Stimulated activated CD4-positive, alpha-beta T cell treated with anti-CD3 and anti-CD28 coated beads, TNF-alpha, amount 100 ng/mL, for 24 hours (primary cell): Measurements from ENCODE around the gene PAX2.

ENCODE experiments used
- DNase-seq, 3 experiments: peaks; one replicate each; pipeline ENCODE4 v3.0.0-alpha.2; 2020; ENCODE audit warnings: low read depth in 3 of 3

Gene PAX2

DNA sequence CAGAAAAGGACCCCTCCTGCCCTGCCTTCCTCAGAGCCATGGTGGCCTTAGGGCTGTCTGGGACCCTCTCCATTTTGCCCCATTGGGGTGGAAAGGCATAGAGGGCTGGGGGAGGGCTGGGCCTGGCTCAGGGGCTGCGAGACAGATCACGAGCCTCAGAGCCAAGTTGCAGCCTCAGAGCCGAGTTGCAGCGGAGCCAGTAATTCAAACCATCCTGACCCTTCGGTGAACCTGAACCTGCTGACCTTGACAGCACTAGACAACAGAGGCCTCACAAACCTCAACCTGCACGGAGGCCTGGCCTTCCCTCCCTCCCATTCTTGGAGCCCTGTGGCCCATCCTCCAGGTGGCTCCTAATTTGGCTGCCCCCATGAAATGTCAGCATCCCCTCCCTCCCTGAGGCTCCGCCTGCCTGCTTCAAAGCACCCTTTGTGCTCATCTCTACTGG is 45.4 kb downstream of the PAX2 start:
- DNase-seq: no peak

DNA sequence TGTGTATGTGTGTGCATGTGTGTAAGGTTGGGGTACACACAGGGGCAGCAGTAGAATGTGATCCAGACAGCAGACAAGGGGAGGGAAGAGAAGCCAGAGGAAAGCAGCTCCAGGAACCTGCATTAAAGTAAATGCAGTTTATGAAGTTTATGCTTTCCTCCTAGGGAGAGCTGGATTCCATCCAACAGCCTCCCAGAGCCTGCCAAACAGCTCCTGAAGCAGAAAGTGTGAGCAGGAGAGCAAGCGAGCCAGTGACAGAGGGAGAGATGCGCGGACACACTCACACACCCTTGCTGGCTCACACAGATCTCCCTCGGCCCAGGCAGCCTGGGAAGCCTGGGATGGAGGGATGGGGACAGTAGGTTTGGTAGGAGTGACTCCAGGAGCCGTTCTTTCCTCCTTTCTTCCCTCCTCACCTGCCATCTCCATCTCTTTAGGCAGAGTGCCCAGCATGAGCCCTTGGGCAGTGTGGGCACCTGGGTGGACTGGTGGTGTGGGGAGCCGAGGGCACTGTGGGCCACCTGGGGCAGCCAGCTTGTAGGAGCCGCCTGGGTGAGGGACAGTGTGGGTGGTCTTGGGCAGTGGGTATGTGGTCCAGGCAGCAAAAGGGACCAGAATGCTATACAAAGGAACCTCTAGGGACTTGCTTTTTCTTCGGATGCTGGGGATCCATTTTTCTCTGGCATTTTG is 46.1 kb downstream of the PAX2 start:
- DNase-seq: no peak

DNA sequence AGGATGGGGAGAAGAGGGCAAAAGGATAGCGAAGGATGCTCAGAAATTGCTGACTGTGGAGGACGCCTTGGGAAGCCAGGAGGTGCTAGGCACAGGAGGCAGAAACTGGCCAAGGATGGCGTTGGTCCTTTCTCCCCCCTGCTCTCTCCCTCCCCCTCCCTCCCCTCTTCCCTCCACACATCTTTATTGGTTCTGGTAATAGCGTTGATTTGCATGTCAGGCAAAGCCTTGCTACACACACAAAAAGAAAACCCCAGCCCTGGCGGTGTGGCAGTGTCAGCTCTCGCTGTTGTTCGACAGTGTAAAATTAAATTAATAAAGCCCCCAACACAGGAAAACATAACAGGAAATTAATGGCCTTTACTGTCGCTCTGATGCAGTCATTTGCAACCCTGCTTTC is 47.2 kb downstream of the PAX2 start:
- DNase-seq: no peak

DNA sequence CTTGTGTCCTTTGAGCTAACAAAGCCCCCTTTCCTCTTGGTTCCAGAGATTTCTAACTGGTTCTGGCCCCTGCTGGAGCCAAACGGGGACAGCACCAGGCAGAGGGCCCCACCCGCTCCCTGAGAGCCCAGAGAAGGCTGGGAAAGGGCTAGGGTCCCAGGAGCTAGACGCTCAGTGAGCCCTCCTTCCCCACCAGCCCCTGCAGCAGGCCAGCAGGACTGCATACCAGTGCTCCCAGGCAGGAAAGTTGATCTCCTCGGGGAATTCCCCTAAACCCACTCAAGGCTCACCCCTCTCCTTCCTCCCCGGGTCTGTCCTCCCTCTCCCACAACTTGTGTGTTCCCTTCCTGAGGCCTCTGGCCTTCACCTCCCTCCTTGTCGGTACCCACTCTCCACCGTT is 47.7 kb downstream of the PAX2 start:
- no peak for DNase-seq

DNA sequence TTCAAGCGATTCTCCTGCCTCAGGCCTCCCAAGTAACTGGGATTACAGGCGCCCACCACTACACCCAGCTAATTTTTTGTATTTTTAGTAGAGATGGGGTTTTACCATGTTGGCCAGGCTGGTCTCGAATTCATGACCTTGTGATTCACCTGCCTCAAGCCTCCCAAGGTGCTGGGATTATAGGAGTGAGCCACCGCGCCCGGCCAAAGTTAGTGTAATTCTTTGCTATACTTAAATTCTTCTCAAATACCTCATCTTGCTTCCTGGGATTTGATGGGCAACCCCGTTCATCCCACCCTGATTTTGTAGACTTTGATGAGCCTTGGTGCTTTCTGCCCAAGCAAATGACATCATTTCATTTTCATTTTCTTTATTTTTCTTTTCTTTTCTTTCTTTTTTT is 54.5 kb downstream of the PAX2 start:
- no peak for DNase-seq

DNA sequence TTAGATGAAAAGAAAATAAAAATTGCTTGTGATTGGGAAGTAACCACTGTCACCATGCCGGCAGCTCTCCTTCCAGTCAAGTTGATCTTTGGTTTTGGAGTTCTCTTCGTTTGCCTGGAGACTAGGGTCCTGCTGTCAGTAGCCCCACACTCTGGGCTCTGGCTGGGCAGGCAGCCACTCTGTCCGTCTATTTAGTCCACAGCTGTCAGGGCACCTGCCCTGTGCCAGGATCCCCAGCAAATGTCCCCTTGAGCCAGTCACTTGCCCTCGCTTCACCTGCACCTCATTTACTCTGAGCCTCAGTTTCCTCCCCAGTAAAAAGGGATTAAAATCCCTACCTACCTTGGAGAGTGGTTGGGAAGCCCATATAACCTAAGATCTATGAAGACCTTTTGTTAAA is 55.5 kb downstream of the PAX2 start:
- no peak for DNase-seq

DNA sequence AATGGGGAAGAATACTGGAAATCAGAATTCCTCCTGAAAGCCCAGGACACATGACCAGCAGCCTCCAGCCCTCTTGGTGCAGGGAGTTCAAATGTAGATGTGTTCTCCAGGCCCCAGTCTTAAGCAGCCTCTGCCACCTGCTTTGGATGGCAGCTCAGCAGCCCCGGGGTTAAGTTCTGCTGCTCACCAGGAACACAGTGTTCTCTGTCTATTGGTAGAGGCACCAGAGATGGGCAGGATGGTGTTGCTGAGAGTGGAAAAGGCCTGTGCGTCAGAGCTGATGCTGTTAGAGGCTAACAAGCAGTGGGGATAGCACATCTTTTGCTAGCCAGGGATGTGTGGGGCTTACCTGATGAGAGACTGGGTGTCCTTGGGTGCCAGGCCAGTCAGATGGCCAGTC is 56.8 kb downstream of the PAX2 start:
- DNase-seq: no peak

DNA sequence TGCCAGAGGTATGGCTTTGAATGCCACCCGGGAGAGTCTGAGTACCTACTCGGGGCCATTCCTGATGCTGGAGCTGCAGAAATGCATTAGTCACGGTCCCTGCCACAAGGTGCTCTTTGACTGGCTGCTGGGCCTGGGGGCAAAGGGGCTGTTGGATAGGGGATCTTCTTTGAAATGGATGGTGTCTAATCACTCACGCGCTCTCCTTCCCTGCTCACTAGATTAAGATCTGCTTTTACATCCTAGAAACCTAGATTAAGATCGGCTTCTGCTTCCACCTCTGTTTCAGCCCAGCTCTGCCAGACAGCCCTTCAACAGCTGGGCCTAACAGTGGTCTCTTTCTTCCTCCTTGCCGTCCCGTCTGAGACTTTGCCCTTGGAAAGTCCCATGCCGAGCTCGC is 57.2 kb downstream of the PAX2 start:
- DNase-seq: no peak

DNA sequence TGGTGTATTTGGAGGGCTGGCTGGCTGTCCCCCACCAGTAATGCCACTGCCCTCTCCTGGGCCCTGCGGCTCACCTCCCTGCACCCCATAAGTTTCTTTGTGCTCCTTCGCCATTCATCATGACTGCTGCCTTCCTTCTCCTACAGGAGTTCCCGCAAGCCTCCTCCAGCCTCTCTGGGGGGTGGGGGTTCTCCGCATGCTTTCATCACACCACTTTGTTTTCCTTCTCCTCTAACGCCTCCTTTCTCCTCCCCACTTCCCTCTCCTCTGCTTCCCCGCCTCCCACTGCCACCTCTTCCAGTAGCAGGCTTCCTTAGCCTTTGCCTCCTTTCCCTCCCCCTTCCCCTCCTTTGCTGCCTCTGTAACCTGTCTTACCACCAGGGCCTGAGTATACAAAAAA is 58.1 kb downstream of the PAX2 start:
- no peak for DNase-seq

DNA sequence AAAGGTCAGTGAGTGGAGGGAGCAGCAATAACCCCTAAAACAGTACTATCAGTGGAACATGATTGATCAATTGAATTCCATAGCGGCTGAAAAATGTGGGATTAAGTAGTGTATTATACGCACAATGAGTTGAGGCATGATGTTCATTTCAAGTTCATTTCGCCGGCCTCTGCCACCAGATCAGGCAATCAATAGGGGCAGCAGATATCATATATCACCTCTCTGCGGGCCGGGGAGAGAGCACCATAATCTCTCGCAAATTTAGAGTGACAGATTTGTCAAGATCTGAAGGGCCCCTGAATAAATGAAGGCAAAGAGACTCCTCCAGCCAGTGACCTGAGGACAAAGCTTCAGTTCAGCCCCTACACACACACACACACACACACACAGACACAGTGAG is 58.5 kb downstream of the PAX2 start:
- no peak for DNase-seq

DNA sequence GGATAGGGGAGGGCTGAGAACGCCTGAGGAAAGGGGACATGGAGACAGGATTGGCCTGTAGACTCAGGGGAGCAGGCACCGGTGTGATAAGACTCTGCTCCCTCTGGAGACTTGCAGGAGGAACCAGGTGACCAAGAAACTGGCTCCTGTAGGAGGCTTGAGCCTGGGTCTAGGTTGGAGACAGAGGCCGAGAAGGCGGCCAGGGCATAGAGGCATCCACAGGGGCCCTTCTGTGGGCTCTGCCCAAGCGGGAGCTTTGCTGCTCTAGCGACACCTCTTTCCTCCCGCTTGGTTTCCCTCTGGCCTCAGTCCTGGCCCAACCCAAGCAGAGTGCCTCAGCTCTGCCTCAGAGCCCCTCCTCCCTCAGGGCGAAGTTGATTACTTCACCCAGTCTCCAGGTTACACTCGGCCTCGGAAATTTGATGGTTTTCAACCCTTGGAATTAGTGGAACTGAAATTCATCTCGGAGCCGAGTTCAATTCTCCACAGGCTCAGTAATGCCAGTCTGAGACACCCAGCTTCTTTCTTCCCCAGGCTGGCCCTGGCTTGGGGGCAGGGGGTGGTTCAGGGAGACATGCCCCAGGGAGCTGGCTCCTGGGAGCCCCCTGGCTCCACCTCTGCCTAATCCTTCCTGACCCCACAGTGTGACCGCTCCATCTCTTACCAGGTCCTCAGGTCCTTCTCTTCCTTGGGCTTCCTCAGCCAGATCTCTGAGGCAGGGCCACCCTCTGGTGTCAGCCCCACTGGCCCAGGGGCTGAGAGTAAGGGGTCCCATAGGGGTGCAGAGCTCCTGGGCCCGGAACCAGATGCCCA is 60.4 kb downstream of the PAX2 start:
- DNase-seq: no peak

DNA sequence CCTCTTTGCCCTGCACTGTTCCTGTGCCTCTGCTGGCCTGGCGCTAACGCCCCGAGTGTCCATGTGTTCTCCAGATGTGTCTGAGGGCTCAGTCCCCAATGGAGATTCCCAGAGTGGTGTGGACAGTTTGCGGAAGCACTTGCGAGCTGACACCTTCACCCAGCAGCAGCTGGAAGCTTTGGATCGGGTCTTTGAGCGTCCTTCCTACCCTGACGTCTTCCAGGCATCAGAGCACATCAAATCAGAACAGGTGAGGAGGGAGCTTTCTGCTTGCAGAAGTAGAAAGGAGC is 60.9 kb downstream of the PAX2 start:
- DNase-seq: no peak

DNA sequence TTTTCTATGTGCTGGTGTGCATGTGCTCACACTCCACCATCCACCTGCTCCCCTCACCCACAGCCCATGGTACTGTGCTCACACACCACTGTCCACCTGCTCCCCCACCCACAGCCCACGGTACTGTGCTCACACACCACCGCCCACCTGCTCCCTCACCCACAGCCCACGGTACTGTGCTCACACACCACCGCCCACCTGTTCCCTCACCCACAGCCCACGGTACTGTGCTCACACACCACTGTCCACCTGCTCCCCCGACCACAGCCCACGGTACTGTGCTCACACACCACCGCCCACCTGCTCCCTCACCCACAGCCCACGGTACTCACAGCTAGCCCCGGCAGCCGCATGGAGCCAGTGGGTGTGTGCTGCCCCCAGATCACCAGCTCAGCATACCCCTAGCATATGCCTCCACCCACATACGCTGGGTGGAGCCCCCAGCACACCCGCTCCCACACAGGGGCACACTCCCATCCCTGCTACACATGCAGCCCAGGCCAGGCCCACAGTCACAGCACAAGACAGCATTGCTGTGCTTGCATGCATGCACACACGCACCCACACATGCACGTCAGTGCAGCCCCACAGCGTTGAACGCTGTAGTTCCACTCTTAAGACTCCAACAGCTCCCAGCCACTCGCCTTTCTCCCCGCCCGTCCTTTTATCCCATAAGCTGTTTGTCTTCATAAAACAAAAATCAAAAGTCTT is 62.0 kb downstream of the PAX2 start:
- no peak for DNase-seq

DNA sequence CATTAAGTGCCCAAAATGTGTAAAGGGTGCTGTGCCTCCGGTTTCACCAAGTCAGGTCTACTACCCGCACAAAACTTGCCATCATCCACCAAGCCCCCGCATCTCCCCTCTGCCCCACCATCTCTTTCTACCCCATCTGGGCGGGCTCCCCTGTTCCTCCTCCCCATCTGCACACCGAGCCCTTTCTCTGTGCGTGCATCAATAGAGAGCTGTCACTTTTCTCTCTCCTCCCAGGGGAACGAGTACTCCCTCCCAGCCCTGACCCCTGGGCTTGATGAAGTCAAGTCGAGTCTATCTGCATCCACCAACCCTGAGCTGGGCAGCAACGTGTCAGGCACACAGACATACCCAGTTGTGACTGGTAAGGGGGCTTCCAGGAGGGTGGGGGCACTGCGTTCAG is 63.5 kb downstream of the PAX2 start:
- no peak for DNase-seq

DNA sequence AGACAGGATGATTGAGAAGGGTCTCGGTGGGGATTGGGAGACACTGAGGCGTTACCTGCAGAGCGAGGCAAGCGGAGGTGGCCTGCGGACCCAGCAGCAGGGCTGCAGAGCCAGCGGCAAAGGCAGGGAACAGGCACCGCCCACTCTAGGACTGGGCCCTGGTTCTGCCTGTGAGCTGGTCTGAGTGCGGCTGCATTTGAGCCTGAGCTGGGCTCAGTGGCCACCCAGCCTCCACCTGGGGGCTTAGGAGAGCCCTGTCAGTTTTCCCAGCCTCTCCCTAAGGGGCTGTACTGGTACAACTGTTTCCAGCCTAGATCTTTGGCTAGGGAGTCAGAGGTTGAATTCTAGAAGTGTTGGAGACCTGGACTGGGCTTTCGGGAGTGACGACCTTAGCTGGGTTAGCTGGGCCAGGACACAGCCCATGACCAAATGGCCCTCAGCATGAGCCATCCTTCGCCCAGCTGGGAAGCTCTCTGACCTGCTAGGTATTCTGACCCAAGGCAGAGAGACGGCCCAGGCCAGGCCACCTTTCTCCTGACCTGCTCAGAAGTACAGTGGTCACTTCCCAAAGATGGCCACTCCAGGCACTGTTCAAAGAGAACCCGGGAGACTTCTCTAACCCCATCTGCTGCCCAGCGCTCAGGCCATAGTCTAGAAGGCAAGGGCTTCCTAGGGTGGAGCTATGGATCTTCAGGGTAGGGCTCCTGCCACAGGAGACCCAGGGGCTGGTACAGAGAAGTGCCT is 64.9 kb downstream of the PAX2 start:
- no peak for DNase-seq

DNA sequence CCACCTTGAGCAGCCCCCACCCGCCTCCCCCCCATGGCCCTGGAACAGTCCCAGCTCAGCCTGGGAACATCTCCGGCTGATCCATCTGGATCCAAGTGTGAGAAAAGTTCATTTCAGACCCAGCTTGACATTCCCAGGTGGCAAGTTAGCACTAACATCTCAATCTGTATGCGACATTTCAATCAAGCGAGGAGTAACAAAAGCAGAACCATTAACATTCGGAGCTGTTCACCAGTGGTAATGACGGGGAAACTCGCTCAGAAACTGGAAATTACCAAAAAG is 65.4 kb downstream of the PAX2 start:
- no peak for DNase-seq

DNA sequence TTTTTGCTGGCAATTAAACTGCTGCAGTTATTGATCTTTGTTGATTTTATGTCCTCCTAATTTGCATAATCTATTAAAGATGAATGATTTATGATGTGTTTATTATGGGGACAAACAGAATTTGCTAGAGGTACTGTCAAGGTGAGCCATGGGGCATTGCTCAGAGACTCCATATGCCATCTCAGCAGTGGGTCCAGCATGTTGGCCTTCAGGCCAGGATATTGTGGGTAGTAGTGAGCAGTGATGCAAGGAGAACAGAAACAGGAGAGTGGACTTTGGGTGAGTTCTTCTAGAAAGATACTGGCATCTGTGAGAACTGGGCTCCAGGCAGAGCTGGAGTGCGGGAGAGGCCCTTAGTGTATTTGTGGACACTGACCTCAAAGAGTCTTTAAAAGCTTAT is 65.9 kb downstream of the PAX2 start:
- DNase-seq: no peak

DNA sequence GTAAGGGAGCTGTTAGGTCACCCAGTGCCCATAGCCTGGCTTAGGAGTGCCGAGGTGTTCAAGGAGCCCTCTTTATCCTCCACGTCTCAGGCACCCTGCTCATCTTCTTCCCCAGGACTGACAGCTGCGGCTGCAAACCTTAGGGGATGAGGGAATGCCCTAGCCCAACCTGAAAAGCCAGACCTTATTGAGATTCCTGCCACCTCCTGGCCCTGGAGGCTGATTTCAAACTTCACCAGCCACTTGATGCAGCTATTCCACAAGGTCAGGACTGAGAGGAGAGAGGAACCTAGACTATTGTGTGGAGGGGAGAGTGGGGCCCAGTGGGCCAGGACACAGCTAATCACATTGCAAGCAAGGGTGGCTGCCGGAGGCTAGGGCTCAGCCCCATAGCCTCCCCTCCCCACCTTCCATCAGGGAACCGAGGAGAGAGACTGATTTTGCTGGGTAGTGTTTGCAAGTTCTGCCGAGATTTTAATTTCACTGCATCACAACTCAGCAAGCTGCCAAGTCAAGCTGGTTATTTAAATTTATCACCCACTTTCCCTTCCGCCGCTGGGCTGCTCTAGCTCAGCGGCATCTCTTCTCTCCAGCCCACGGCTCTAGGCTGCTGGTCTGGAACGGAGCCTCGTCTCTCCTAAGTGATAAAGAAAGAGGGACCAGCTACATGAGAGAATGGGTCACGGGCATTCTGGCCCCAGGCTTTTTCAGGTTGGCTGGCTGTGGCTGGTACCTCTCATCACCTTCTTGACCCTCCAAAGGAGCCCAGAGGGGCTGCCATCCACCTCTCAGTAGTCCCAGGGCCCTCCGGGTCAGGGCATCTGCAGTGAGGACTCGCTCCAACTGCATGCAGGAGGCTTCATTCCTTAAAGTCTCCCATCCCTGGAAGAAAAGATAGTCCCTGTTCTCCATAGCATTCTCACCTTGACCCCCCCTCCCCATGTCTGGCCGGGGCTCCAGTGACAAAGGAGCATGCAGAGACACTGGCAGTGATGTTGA is 66.7 kb downstream of the PAX2 start:
- DNase-seq: no peak

DNA sequence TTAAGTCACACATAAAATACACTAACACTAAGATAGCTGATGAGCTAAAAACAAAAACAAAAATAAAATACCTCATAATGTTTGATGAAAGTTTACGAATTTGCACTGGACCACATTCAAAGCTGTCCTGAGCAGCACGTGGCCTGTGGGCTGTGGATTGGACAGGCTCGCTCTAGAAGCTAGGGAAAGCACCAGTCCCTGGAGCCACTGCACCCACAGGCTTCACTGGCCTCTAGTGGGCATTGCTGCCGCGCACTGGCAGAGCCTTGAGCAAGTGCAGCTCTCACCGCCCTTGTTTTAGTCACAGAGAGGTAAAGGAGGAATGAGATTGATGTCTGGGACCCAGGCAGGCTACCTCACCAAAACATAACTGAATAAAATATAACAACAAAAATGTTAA is 67.6 kb downstream of the PAX2 start:
- no peak for DNase-seq

DNA sequence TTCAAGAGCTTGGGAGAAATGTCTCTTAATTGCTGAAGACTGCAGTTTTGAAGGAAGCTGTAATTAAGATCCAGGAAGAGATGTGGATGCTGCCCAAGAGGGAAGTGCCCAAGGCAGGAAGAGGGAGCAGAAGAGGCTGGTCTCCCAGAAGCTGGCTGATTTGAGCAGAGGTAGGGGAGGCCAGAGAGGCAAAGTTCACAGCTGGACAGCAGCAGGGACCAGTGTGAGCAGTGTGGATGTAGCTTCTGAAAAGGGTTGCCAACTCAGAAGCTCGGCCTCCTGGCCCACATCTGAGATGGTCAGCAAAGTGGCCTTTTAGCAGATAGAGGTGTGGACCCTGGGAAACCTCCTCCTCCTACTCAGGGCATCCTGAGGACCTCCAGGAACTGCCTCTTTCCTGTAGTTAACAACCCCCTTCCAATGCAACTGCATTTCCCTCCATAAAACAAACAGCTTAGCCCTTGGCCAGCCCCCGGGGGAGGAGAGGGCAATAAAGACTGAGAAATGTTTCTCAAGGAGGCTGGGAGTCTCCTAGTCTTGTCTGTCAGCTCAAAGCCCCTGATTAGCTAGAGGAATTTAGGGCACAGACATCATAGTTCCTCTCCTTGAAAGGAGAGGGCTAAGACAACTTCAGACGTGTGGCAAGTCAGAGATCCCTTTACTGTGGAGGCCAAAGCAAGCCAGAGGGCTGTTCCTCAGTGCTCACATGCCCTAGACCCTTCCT is 69.5 kb downstream of the PAX2 start:
- no peak for DNase-seq

DNA sequence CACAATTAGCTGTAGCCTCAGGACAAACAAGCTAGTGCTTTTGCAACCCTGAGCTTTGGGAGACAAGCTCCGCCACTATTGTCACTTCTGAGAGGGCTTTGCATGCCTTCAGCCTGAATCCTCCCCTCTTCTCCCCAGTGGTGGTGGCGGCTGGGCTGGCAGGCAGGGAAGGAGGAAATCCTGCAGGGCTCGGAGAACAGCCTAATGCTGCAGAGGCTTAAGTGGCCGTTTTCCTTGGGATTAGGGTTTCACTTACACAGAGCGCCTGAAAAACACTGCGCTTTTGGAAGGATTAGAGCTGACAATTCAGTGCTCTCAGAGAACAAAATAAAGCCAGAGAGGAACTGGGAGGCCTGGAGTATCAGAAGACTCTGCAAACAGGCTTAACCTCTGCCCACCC is 71.3 kb downstream of the PAX2 start:
- DNase-seq: no peak
